Adrenal gland (tissue), 12 donors: ENCODE data around the gene DGKH. TPM values are rescaled to one million over a fixed set of nuclear protein-coding genes. Genes with fewer than 3 reads are reported as not detected.
"Not testable (repeated sequence)": the region's sequence is repeated elsewhere in the genome, so short reads cannot be mapped to it uniquely, and the experiment has no call there.

ENCODE experiments used
- DNase-seq, 7 donors: peaks; one replicate each; pipeline ENCODE4 v3.0.0-alpha.2; 2019 to 2020
- H3K27ac ChIP-seq, 5 donors: fragments of 200-600 bp; sonication (generic) in 4 of 5; 1 replicate in 3 of 5; 2 replicates in 2 of 5; pipeline versions ENCODE4 v1.5.1 to v1.8.0; 2016 to 2020; ENCODE audit warnings: mild to moderate bottlenecking in 1 of 5
- H3K27me3 ChIP-seq: fragments of 200-600 bp; 2 replicates; pipeline ENCODE4 v1.8.0; 2021
- H3K36me3 ChIP-seq, 2 donors: fragments of 200-600 bp; replicated peaks in 1 of 2; 1 replicate in 1 of 2; 2 replicates in 1 of 2; pipeline versions ENCODE4 v1.5.1 to v1.8.0; 2018 to 2022
- H3K4me1 ChIP-seq, 2 donors: fragments of 200-600 bp; replicated peaks in 1 of 2; 1 replicate in 1 of 2; 2 replicates in 1 of 2; pipeline versions ENCODE4 v1.5.1 to v1.8.0; 2018 to 2021
- H3K4me3 ChIP-seq, 4 donors: fragments of 200-600 bp; sonication (generic) in 3 of 4; one replicate each; pipeline ENCODE4 v1.5.1; 2016 to 2018
- H3K9me3 ChIP-seq, 3 donors: fragments of 200-600 bp; sonication (generic) in 1 of 3; replicated peaks in 1 of 3; 1 replicate in 2 of 3; 2 replicates in 1 of 3; pipeline versions ENCODE4 v1.5.1 to v1.8.0; 2016 to 2021
- CTCF ChIP-seq, 6 experiments: fragments of 450-650 bp in 4 of 6; fragments of 200-600 bp in 2 of 6; sonication (generic) in 1 of 6; IDR thresholded peaks; 1 replicate in 5 of 6; 2 replicates in 1 of 6; pipeline versions ENCODE4 v1.5.1 to v1.8.0; 2016 to 2021; ENCODE audit warnings: antibody characterized with exemption in 6 of 6, mild to moderate bottlenecking in 2 of 6, moderate library complexity in 1 of 6
- POLR2A ChIP-seq, 2 donors: fragments of 450-650 bp; IDR thresholded peaks; one replicate each; pipeline ENCODE4 v1.6.1; 2017; ENCODE audit warnings: antibody characterized with exemption in 2 of 2, mild to moderate bottlenecking in 2 of 2, moderate library complexity in 1 of 2
- WGBS, 4 donors: extraction: QIAGEN DNeasy Blood & Tissue Kit in 2 of 4; methylation state at CpG; one replicate each; pipeline versions ENCODE4 v1.1.5 to v1.1.7; 2013 to 2017; 5-methylcytosine and 5-hydroxymethylcytosine counted together
- intact Hi-C, 2 donors: fragments of 100-400 bp; cut with DNase I; formaldehyde crosslinking; loops; one replicate each; pipeline versions ENCODE4 v1.14.1 to v1.15.0; 2022 to 2023
- polyA plus RNA-seq, 3 donors: library from polyadenylated mRNA; stranded (reverse); fragments of 200-250 nt in 2 of 3; fragments of 350-450 nt in 1 of 3; fragmentation: Illumina TruSeq in 1 of 3; extraction: RNeasy Lipid Tissue Mini Kit (QIAGEN cat#74804) in 1 of 3; gene quantifications; one replicate each; pipeline ENCODE4 v1.2.3, GENCODE V29; 2013 to 2014
- total RNA-seq, 9 donors: library from RNA; depleted of rRNA in 4 of 9; stranded (reverse); fragments of >200 nt in 4 of 9; fragments of 120-200 nt in 1 of 9; fragmentation: NEBNext Ultra II Directional in 1 of 9; extraction: Animal tissue kit (Norgen Biotek cat#: 25700) in 1 of 9; gene quantifications; one replicate each; pipeline versions ENCODE4 v1.1.0 to v1.2.4, GENCODE V29; 2013 to 2023
- donor health status: healthy with polysubstance abuse.
- donor health status: Bipolar disorder and iron deficiency.
- donor health status: DM: yes; HTN: yes; CAD: no.
- donor health status: DM: no; HTN: no; CAD: no.
- donor health status: DM: no; HTN: no; CAD: no.
- donor health status: DM: yes; HTN: yes; CAD: no.

DGKH gene
- total and polyA plus RNA-seq, 12 donors = 0.81 to 7.1 (median 3.6) TPM

GRCh38 chr13:42094516-42095040 lies 46.1 kb downstream of the DGKH start:
- Histone ChIP-seq H3K36me3 (no peaks in the 10 kb centered on the region), H3K27ac (no peak overlapping the region), H3K27me3 (no peaks in the 10 kb centered on the region), H3K9me3 (no peaks in the 10 kb centered on the region), H3K4me3 (no peak overlapping the region), H3K4me1 (no peaks in the 10 kb centered on the region)
- intact Hi-C loops = no loop called here
- no peak for TF ChIP-seq CTCF (IDR thresholded peaks at IDR 0.05)
- no peak for TF ChIP-seq POLR2A (IDR thresholded peaks at IDR 0.05)
- WGBS, 4 donors = 92 to 94% (median 93%) methylated on average over 2 of the region's 2 CpGs
- no peak for DNase-seq

GRCh38 chr13:42096222-42096621 lies 47.8 kb downstream of the DGKH start:
- DNase-seq, intact Hi-C loops, H3K27me3 ChIP-seq, H3K9me3 ChIP-seq, H3K27ac ChIP-seq, H3K4me3 ChIP-seq, H3K4me1 ChIP-seq, H3K36me3 ChIP-seq: not testable (repeated sequence)
- 94 to 100% (median 97%) methylated on average over 2 of the region's 2 CpGs for WGBS, 4 donors

- intact Hi-C loops = loop anchor here in 1 of 2 donors (10.0 kb wide), 1 partner anchor 435 kb away; no protein-coding TSS in a partner anchor
- Histone ChIP-seq H3K4me3 (no peak overlapping the region), H3K9me3 (no peaks in the 10 kb centered on the region), H3K36me3 (no peaks in the 10 kb centered on the region), H3K27me3 (no peaks in the 10 kb centered on the region), H3K27ac (no peak overlapping the region), H3K4me1 (no peaks in the 10 kb centered on the region)
- no peak for DNase-seq
- TF ChIP-seq CTCF (IDR thresholded peaks at IDR 0.05) = no peak
- no peak for TF ChIP-seq POLR2A (IDR thresholded peaks at IDR 0.05)
- 96 to 98% (median 97%) methylated on average over 9 of the region's 9 CpGs for WGBS, 4 donors
Measured at GRCh38 chr13:42099962-42100675, 51.7 kb downstream of the DGKH start.

- 90 to 99% (median 95%) methylated on average over 3 of the region's 3 CpGs for WGBS, 4 donors
- Histone ChIP-seq H3K27ac (no peak overlapping the region), H3K4me3 (no peak overlapping the region), H3K4me1 (no peaks in the 10 kb centered on the region), H3K9me3 (no peaks in the 10 kb centered on the region), H3K36me3 (no peaks in the 10 kb centered on the region), H3K27me3 (no peaks in the 10 kb centered on the region)
- intact Hi-C loops = loop anchor here in 1 of 2 donors (10.0 kb wide), 1 partner anchor 436 kb away; no protein-coding TSS in a partner anchor
- no peak for DNase-seq
- TF ChIP-seq POLR2A (IDR thresholded peaks at IDR 0.05) (no peak), CTCF (IDR thresholded peaks at IDR 0.05) (no peak)
Measured at GRCh38 chr13:42100960-42101359, 52.5 kb downstream of the DGKH start.
